ENCODE data around the gene MCF2L.
"Not testable (repeated sequence)": the region's sequence is repeated elsewhere in the genome, so short reads cannot be mapped to it uniquely, and the experiment has no call there.

The MCF2L gene

GRCh38 chr13:113105032-113105920, 136.3 kb downstream of the MCF2L start, which contains the start of gene F7:
F7 (plus strand) TSS chr13:113105791; CDS start chr13:113105842, 51 bp downstream.
- no peak for DNase-seq

GRCh38 chr13:113105921-113106452, 137.0 kb downstream of the MCF2L start:
- no peak for DNase-seq

- DNase-seq, result no peak
These were observed 137.8 kb downstream of the MCF2L start for GRCh38 chr13:113106711-113107351.

GRCh38 chr13:113108521-113108920, 139.5 kb downstream of the MCF2L start:
- DNase-seq, result not testable (repeated sequence)

GRCh38 chr13:113109151-113110047, 140.4 kb downstream of the MCF2L start:
- DNase-seq, result no peak

GRCh38 chr13:113110048-113110851, 141.2 kb downstream of the MCF2L start:
- DNase-seq, result no peak

GRCh38 chr13:113110852-113111315, 141.9 kb downstream of the MCF2L start:
- no peak for DNase-seq

GRCh38 chr13:113111821-113112220, 142.8 kb downstream of the MCF2L start:
- DNase-seq, result not testable (repeated sequence)

- not testable (repeated sequence) for DNase-seq
These were observed 143.5 kb downstream of the MCF2L start for GRCh38 chr13:113112475-113112874.

GRCh38 chr13:113112893-113113845, 144.2 kb downstream of the MCF2L start:
- DNase-seq, result no peak

- no peak for DNase-seq
These were observed 144.8 kb downstream of the MCF2L start for GRCh38 chr13:113113846-113114271.

GRCh38 chr13:113114511-113115362, 145.7 kb downstream of the MCF2L start:
- DNase-seq, result no peak

GRCh38 chr13:113115363-113116205, 146.6 kb downstream of the MCF2L start:
- no peak for DNase-seq

GRCh38 chr13:113116206-113116800, 147.3 kb downstream of the MCF2L start:
- DNase-seq, result no peak

- no peak for DNase-seq
These were observed 147.9 kb downstream of the MCF2L start for GRCh38 chr13:113116871-113117271.

- DNase-seq, result no peak
These were observed 148.4 kb downstream of the MCF2L start for GRCh38 chr13:113117335-113117872.

- DNase-seq, result no peak
These were observed 148.9 kb downstream of the MCF2L start for GRCh38 chr13:113117911-113118260.

All from Kasumi-1 (cell line).